Measurements from ENCODE around the gene FOXP4. TPM values are rescaled to one million over a fixed set of nuclear protein-coding genes. Genes with fewer than 3 reads are reported as not detected.

FOXP4 gene
- total RNA-seq, 1 donor from 2014 or later: 41.9 TPM

GRCh38 chr6:41623330-41623729 is 77.1 kb downstream of the FOXP4 start:
- H3K9ac ChIP-seq (ENCODE audit: low read length): no peak overlapping the region
- H2AFZ ChIP-seq (ENCODE audit: low read depth, low read length): no peak overlapping the region
- no peak overlapping the region for H3K27ac ChIP-seq (ENCODE audit: low read depth, low read length)
- Mint-ChIP-seq H3K4me3 (ENCODE audit: unreplicated experiment) (no peak overlapping the region), H3K9me3 (ENCODE audit: unreplicated experiment) (peaks cover 5% of the 10 kb centered on the region), H3K4me1 (ENCODE audit: low read depth, unreplicated experiment) (peaks cover 22% of the 10 kb centered on the region), H3K27ac (ENCODE audit: unreplicated experiment) (no peak overlapping the region), H3K27me3 (ENCODE audit: low read depth, unreplicated experiment) (peaks cover 4% of the 10 kb centered on the region), H3K36me3 (ENCODE audit: low read depth, unreplicated experiment) (no peaks in the 10 kb centered on the region)
- TF ChIP-seq CTCF (IDR thresholded peaks at IDR 0.05; ENCODE audit: insufficient read depth, low read depth, low read length) (no peak), EZH2 (IDR thresholded peaks at IDR 0.05; ENCODE audit: insufficient read depth, low read length) (no peak)
- H3K9me3 ChIP-seq (ENCODE audit: insufficient read depth, low read depth, low read length): no peaks in the 10 kb centered on the region
- no peak overlapping the region for H3K4me2 ChIP-seq (ENCODE audit: low read length)
- H4K20me1 ChIP-seq (ENCODE audit: insufficient read depth, low read length): no peaks in the 10 kb centered on the region
- H3K79me2 ChIP-seq (ENCODE audit: insufficient read depth, low read length): no peaks in the 10 kb centered on the region
- no peaks in the 10 kb centered on the region for H3K4me1 ChIP-seq (ENCODE audit: insufficient read depth, low read length)
- no peak overlapping the region for H3K4me3 ChIP-seq (ENCODE audit: insufficient read depth, low read depth, low read length)
- peaks cover 2% of the 10 kb centered on the region for H3K27me3 ChIP-seq (ENCODE audit: insufficient read depth, low read length)
- no peaks in the 10 kb centered on the region for H3K36me3 ChIP-seq (ENCODE audit: insufficient read depth, low read length)
- FAIRE-seq (no peak), DNase-seq (ENCODE audit: low read depth) (no peak)

DNA sequence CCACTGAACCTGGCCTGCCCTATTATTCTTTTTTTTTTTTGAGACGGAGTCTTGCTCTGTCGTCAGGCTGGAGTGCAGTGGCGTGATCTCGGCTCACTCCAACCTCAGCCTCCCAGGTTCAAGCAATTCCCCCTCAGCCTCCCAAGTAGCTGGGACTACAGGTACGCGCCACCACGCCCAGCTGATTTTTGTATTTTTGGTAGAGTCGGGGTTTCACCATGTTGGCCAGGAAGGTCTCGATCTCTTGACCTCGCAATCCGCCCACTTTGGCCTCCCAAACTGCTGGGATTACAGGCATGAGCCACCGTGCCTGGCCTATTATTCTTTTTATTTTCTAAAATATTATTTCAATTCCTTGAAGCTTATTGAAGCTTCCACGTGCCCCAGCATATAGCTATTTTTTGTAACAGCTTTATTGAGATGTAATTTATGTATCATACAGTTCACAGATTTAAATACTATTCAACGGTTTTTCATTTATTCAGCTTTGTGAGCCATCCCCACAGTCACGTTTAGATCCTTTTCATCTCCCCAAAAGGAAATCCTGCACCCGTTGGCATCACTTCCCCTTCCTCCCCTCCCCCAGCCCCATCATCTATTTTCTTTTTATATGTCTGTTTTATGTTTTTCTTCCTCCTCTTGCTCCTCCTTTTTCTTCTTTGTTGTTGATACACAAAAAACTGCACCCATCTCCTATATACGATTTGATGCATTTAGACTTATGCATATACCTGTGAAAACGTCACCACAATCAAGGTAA is 78.6 kb downstream of the FOXP4 start:
- H3K4me2 ChIP-seq (ENCODE audit: low read length): no peak overlapping the region
- no peak for TF ChIP-seq CTCF (IDR thresholded peaks at IDR 0.05; ENCODE audit: insufficient read depth, low read depth, low read length)
- no peak for TF ChIP-seq EZH2 (IDR thresholded peaks at IDR 0.05; ENCODE audit: insufficient read depth, low read length)
- H3K4me1 ChIP-seq (ENCODE audit: insufficient read depth, low read length): no peaks in the 10 kb centered on the region
- no peaks in the 10 kb centered on the region for H3K36me3 ChIP-seq (ENCODE audit: insufficient read depth, low read length)
- no peak overlapping the region for H3K9ac ChIP-seq (ENCODE audit: low read length)
- Mint-ChIP-seq H3K4me1 (ENCODE audit: low read depth, unreplicated experiment) (peaks cover 22% of the 10 kb centered on the region), H3K9me3 (ENCODE audit: unreplicated experiment) (peaks cover 2% of the 10 kb centered on the region), H3K4me3 (ENCODE audit: unreplicated experiment) (no peak overlapping the region), H3K36me3 (ENCODE audit: low read depth, unreplicated experiment) (no peaks in the 10 kb centered on the region), H3K27me3 (ENCODE audit: low read depth, unreplicated experiment) (peaks cover 5% of the 10 kb centered on the region), H3K27ac (ENCODE audit: unreplicated experiment) (no peak overlapping the region)
- H4K20me1 ChIP-seq (ENCODE audit: insufficient read depth, low read length): no peaks in the 10 kb centered on the region
- no peaks in the 10 kb centered on the region for H3K79me2 ChIP-seq (ENCODE audit: insufficient read depth, low read length)
- no peak overlapping the region for H3K27ac ChIP-seq (ENCODE audit: low read depth, low read length)
- DNase-seq (ENCODE audit: low read depth) (no peak), FAIRE-seq (no peak)
- H3K4me3 ChIP-seq (ENCODE audit: insufficient read depth, low read depth, low read length): no peak overlapping the region
- no peaks in the 10 kb centered on the region for H3K9me3 ChIP-seq (ENCODE audit: insufficient read depth, low read depth, low read length)
- H2AFZ ChIP-seq (ENCODE audit: low read depth, low read length): no peak overlapping the region
- no peaks in the 10 kb centered on the region for H3K27me3 ChIP-seq (ENCODE audit: insufficient read depth, low read length)

DNA sequence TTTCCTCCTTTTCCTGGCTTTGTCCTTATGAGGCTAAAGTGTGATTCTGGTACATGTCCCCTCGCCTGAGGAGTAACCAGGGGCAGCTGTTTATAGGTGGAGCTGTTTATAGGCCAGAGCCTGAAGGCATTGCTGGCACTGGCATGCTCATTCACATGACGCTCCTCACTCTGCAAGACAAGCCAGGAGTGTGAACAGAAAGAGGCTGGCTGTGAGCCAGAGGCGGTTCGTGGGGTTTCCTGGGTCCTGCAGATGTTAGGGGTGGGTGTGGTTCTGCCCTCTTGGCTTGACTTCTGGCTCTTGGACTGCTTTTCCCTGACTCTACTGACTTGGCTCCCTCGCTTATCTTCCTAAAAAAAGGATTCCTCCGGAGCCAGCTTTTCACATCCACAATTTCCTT is 79.3 kb downstream of the FOXP4 start:
- peaks cover 2% of the 10 kb centered on the region for H3K9me3 Mint-ChIP-seq (ENCODE audit: unreplicated experiment)
- Histone ChIP-seq H3K36me3 (ENCODE audit: insufficient read depth, low read length) (no peaks in the 10 kb centered on the region), H3K9ac (ENCODE audit: low read length) (no peak overlapping the region), H4K20me1 (ENCODE audit: insufficient read depth, low read length) (no peaks in the 10 kb centered on the region), H3K4me2 (ENCODE audit: low read length) (no peak overlapping the region), H3K27me3 (ENCODE audit: insufficient read depth, low read length) (no peaks in the 10 kb centered on the region), H3K9me3 (ENCODE audit: insufficient read depth, low read depth, low read length) (no peaks in the 10 kb centered on the region), H3K79me2 (ENCODE audit: insufficient read depth, low read length) (no peaks in the 10 kb centered on the region), H3K4me1 (ENCODE audit: insufficient read depth, low read length) (no peaks in the 10 kb centered on the region), H3K4me3 (ENCODE audit: insufficient read depth, low read depth, low read length) (no peak overlapping the region), H2AFZ (ENCODE audit: low read depth, low read length) (no peak overlapping the region), H3K27ac (ENCODE audit: low read depth, low read length) (no peak overlapping the region)
- TF ChIP-seq CTCF (IDR thresholded peaks at IDR 0.05; ENCODE audit: insufficient read depth, low read depth, low read length) (no peak), EZH2 (IDR thresholded peaks at IDR 0.05; ENCODE audit: insufficient read depth, low read length) (no peak)
- H3K27ac Mint-ChIP-seq (ENCODE audit: unreplicated experiment): no peak overlapping the region
- H3K4me3 Mint-ChIP-seq (ENCODE audit: unreplicated experiment): no peak overlapping the region
- peaks cover 8% of the 10 kb centered on the region for H3K27me3 Mint-ChIP-seq (ENCODE audit: low read depth, unreplicated experiment)
- peaks cover 22% of the 10 kb centered on the region for H3K4me1 Mint-ChIP-seq (ENCODE audit: low read depth, unreplicated experiment)
- H3K36me3 Mint-ChIP-seq (ENCODE audit: low read depth, unreplicated experiment): no peaks in the 10 kb centered on the region
- FAIRE-seq (no peak), DNase-seq (ENCODE audit: low read depth) (no peak)

Data from astrocyte (in vitro differentiated cells and primary cell).